HG02970 (cell line): ENCODE measurements around the gene CRIM1.

Experiments used
- ATAC-seq: cut with Tn5 transposase; IDR thresholded peaks from one replicate; pipeline ENCODE4 v1.9.1; 2021; ENCODE audit warnings: mild to moderate bottlenecking, moderate library complexity, moderate number of reproducible peaks; ENCODE audit not compliant: unreplicated experiment, low FRiP score

CRIM1 gene

DNA sequence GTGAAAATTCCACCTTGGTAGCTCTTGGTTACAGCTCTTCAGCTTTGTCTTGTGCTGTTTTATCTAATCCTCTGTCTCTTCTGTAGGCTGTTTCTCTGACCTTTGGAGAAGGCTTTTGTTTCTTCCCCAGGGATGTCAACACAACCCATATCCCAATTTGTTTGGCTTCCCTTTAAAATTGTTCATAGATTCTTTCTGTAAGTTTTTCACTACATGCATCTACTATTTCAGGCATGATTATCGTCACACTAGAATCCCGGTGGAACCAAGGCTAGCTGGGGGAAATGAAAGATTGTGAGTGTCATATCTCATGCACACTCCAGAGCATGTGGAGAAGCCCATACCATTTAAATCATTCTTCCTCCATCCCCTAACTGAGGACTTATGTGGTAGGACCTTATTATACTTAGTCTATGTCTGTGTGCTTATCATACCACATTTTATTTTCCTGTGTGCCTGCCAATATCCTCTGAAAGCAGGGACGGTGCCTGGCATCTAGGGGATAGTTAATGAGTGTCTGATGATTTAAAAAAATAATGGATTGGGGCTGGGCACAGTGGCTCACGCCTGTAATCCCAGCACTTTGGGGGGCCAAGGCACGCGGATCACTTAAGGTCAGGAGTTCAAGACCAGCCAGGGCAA is 59.9 kb downstream of the CRIM1 start:
- no peak for ATAC-seq

DNA sequence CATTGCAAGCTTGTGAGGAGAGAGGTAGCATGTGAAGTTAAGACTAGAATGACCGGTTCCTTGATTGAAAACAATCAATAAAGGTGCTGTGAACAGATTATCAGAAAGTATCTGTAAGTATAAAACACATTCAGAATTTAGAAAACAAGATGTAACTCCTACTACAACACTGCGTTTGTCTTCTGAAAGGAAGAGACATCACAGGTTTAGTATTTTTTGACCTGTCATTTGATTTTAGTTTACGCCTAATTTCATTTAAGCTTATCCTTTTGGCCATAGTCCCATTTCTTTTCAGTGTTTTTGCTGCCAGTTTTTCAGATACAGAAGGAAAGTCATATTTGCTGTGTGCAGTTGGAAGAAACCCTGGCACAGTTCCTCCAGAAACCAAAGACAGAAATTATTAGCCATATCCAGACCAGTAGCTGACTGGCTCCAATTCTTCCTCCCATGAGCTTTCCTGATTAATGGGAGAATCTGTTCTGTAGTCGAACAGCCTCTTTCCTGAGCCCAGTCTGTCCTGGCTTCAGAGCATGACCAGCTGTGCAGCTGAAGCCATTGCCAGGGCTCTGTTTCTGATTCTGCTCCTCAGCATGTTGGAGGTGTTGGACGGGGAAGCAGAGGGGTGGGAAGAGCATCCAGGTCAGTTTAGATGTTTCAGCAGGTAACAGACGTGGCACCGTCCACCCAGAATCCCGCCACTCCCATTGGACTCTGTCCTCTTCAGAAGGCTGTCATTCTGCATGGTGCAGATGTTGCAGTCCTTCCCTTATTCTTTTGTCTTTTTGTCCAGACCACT is 61.0 kb downstream of the CRIM1 start:
- ATAC-seq = no peak

DNA sequence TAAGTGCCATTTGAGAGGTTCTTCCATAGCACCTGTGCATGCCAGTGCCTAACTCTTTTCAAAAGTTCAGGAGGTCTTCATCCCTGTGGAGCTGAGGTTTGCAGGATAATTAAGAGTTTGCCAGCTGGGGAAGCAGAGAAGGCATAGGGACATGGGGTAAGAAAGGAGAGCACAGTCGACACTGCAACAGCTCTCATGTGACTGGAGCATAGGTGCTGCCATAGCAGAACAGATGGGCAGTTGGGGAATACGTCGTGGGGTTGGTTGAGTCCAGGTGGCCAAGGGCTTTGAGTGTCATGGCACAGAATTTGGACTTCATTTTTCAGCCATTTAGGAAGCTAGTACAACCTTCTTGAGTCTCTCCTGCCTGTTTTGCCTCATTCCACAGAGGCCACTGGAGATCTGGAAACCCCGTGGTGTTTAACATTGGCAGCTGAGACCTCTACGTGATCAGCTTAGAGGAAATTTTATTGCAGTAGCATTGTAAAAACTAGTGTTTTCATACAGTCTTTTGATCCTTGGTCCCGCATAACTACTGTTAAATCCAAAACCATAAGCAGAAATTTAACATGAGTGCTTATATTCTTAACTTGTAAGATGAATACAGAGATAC is 65.1 kb downstream of the CRIM1 start:
- ATAC-seq = no peak

DNA sequence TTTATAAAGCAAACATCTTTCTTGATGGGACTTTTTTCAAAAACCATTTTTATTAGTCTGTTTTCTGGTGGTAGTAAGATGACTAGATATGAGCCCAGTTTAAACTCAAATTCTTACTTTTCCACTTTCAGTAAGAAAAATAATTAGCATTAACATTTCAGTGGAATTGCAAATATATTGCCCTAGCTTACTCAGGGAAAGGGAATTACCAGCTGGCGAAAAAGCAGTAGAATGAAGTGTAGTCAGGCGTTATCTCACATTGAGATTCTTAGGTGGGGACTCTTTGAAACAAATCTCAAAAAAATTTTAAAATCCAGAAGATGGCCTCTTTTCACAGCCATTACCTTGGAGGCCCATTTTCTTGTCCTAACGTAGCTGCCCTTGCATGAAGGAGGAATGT is 65.8 kb downstream of the CRIM1 start:
- ATAC-seq = no peak

DNA sequence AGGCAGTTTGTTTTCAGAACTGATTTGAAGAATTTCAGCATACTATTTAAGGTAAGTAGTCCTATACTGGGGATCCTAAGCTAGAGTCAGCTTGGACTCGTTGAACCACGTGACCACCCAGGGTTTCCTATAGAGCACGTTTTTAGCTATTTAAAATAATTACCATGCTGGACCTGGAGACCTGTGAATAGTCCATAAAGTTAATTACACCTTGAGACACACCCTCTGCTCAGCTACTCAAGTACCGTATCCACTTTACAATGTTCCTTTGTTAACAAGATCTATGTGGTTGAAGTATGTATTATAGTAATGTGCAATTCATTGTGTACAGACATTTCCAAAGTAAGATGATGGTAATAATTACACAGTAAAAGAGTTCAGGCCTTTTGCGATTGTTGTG is 67.6 kb downstream of the CRIM1 start:
- no peak for ATAC-seq

DNA sequence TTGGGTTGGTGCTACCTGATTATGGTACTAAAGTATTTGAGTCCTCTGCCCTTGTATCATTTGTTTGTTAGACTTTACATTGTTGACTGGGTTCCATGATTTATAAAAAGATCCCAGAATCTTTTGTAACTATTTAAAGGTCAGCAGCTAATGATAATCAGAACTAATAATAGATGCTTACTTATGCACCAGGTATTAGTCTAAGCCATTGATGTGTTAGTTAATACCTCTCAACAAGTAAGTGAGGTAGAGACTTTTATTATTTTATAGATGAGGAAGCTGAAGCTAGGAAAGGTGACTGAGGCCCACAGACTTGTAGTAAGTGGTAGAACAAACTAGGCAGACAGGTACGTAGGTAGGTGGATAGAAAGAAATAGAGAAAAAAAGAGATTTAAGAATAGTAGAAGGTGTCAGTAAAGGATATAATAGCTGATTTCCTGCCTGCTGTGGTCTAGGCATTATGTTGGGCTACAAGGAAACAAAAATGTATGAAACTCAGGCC is 68.1 kb downstream of the CRIM1 start:
- ATAC-seq = no peak

DNA sequence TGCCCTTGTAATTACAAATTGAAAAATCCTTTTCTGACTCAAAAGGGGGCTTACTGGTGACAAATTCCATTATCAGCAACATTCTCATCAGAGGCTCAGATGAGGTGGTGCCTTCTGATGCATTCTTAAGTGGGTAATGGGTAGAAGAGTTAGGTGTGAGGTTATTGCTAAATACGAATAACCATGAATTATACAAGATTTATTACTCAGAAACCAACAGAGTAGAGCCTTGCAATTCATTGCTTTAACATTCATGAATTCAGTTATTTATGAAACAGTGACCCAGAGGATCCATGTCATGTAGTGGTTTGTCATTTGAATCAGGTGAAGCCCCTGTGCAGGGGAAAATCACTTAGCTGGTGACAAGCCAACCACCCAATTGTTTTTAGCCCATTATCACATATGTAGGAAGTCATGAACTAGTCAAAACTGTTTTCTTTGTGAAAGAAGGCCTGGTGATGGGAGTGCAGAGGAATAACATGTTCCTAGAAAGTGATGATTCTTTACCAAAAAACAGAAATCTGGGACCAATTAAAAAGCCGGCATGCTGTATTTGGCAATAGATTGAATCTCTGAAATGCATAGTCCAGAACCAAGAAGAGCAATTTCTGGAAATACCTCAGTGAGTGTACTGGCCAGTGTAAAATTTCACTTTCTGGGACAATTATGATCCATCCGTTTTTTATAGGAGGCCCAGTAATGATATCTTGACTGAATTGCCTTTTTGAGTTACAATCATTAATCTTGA is 70.2 kb downstream of the CRIM1 start:
- no peak for ATAC-seq

DNA sequence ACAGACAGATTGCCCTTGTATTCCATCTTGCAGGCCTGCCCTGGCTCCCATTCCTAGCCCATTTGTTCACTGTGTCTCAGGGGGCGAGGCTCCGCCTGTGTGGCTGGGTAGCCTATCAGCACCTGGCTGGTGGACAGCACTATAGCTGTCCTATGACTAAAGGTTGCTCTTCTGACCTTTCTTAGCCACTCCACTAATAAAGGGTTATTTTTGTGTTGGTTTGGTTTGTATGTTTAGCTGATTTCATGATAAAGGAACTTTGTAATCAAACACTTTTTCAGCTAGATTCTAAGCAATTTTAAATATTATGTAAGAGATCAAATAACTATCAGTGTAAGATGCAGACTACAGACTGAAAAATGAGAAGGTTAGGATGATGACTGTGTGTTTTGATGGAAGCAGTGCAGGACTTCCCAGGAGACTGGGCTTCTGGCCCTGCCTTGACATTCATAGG is 72.2 kb downstream of the CRIM1 start:
- no peak for ATAC-seq

DNA sequence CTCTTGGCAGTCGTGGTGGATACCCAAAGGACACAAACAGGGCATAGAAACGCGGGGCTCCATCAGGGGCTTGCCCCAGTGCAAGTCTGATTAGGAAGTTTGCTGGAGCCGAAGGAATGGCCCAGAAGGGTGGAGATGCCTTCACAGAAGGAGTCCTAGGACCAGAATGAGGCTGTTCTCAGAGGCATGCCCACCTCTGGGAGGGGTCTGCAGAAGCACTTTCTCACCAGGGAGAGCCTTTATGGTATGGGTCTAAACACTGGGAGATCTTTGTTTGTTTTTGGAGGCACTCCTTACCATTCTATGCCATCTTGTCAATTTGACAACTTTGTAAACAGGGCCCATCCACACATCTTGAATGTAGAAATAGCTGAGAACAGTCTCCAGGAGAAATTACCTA is 75.0 kb downstream of the CRIM1 start:
- ATAC-seq = no peak

DNA sequence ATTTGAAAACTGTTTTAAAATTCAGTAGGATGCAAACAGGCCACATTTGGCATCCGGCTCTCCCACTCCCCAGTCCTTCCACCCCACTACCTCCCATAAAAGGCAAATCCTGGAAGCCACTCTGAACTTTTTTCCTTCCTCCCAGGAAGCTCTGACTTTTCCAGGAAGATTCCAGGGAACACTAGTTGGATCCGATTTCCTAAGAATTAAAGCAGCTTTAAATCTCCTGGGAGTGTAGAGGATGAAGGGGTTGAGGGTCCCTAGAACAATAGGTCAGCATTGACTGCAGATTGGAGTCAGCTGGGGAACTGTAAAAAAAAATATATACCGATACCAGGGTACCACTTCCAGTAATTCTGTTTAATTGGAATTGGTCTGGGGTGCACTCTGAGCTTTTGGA is 76.9 kb downstream of the CRIM1 start:
- ATAC-seq = no peak

DNA sequence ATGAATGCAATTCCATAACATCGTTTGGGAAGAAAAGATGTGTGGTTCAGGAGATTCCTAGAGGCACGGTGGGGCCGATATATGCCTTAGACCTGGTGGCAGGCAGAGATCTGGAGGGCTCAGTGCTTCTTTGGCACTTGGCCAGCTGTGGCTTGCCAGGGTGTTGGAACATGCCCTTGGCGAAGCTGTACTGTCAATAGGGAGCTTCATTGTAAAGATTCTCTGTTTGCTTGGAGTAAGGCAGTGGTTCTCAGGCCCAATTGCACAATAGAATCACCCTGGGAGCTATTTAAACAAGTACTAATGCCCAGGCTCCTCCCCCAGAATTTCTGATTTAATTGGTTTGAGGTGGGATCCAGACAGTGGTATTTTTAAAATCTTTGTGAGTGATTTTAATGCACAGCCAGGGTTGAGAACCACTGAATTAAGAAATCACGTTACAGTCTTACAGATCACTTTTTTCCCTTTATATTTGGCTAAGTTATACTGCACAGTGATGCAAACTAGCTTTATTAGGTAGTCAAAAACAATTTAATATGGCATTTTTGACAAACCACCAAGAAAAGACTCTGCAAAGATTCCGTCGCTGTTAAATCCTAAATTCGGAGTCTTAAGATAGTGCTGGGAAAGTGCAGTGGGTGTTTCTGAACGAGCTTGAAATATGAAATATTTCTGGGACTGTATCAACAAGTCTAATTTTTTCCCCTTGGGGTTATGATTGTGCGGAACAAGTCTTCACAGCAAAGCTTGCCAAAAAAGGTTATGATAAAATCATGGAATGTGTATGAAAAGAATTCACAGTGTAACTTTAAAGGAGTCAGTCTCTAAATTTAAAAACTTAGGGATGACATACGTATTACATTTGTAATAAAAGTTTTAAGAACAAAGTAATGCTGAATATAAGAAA is 78.0 kb downstream of the CRIM1 start:
- ATAC-seq = no peak

DNA sequence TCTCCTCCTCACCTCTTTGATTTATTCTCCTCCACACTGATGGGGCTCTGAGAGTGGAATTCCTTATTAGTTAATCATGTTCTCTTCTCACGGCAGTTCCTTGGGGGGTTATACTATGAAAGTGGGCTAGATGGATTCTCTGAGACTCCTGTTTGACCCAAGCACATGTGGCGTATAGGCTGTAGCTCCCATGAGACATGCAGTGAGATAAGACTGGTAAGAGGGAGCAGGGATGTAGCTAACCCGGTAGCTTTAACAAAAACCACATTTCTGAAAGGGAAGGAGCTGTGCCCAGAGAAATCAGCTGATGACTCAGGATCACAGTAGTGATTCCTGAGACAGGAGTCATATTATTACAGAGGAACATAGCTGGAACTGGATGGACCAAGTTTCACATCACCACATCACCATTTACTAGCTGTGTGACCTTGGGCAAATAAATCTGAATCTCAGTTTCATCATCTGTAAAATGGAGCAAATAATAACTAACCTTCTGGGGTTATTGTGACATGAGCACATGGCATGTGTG is 82.9 kb downstream of the CRIM1 start:
- no peak for ATAC-seq

DNA sequence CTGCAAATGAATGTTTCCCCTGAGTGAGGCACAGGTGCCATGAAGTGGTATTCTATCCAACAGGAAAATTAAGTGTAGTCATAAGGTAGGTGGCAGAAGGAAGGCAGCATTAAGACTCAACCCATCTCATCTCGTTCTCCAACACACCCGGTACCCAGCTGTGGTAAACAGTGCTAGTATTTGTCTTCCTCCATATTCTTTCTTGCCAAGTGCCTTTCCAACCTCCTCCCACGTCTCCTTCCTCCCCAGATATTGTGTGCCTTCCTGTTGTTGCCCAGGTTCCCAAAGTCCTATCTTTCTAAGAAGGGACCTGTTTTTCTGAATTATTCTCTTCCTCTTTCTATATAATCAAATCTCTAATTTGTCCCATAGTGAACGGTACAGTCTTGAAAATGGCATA is 83.5 kb downstream of the CRIM1 start:
- no peak for ATAC-seq

DNA sequence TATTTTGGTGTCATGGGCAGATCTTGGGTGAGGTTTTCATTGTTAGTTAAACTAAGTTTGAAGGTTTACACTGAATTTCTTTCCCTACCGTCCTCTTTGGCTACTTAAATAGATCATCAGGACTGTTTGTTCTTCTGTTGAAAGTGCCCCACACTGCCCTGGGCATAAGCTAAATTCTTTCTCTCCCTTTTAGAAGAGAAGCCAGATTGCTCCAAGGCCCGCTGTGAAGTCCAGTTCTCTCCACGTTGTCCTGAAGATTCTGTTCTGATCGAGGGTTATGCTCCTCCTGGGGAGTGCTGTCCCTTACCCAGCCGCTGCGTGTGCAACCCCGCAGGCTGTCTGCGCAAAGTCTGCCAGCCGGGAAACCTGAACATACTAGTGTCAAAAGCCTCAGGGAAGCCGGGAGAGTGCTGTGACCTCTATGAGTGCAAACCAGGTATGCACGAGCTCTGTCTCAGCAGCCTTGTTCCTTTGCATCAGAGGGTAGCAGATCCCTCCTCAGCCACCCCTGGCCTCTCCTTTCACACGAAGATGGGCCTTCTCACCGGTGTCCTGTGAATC is 85.6 kb downstream of the CRIM1 start:
- no peak for ATAC-seq

DNA sequence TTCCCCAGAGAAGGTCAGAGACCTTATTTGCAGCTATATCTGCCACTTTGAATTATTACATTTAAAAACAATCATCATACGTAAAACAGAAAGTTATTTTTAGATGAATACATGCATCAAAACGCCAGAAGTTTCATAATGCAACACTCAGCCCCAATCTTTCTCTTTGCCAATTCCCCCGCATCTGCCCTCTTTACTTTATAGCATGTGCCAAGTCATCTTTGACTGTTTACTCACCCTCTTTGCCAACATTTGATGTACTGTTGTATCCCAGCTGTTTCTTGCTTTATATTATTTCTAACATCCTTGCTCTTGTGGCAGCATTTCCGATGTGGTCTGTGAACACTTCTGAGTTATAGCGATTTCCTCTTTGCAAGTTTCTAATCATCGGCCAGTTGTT is 86.2 kb downstream of the CRIM1 start:
- no peak for ATAC-seq

DNA sequence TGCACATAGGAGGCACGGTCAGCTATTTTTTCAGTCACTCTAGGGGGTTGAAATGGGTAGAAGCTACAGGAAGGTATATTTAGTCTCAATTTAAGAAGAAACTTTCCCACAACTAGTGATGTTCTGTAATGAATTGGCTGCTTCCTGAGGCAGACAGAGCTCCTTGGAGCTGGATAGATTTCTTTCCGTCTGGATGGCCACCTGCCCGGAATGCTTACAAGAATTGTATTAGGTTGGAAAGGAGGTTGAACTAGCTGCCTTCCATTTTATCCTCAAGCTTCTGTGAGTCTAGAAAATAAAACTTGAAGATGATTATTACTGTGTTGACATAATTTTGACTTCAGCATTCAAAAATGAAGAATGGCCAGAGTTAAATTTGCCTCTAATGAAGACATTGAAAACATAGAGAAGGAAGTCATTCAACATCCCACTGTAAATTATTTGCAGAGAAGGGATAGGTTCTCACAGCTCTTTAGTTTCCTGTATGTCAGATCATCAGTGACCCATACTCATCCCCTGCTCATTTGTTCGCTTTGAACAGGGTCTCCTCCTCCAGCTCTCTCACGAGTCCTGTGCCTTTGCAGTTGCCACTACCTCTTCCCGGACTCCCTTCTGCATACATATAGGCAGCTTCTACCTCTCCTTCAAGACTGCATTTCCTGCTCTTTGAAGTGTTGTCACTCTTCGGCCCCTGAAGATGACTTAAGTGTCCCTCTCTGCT is 88.8 kb downstream of the CRIM1 start:
- ATAC-seq = no peak

DNA sequence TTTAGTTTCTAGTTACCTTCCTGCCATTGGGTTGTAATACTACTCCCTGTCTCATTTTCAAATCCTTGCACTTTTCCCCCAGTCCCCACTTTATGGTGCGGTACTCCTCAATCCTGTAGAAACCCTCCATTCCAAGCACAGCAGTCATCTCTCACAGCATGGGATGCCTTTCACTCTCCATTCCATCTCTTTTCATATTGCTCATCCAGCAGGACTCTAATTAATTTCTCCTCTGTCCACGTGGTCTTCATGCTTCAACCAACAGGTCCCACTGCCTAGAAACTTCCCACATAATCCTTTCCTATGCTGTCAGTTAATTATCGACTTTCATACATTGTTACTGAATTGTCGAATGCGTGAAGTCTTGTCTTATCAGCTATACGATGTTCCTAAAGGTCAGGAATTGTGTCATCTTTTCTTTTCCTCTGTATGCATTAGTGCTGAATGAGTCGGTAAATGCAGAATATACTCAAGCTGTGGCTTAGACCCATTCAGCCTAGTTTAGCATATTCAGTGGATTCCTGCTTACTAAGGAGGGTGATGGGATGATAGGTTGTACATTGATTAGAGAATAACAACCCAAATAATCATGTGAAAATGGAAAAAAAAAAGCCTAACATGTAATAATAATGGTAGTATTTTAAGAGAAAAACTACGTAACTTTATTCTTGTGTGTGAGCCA is 89.7 kb downstream of the CRIM1 start:
- ATAC-seq = no peak

DNA sequence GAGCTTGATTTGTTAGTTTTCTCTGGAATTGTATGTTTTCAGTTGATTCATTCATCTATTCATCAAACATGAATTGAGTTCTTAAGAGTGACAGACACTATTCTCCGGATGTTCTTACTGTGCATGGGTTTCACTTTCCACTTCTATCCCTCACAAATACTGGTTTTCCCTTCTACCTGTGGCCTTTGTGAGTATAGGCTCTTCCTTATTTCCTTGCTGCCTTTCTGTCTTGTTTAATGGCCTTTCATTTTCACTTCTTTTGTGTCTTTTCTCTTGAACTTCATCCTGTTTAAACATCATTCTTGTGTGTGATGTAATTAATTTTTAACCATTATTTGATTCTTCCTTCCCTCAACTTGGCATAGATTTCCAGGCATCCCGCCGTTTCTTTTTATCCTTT is 90.7 kb downstream of the CRIM1 start:
- ATAC-seq = no peak
